Measurements from ENCODE around the gene GPRC5B.

Gene GPRC5B

DNA sequence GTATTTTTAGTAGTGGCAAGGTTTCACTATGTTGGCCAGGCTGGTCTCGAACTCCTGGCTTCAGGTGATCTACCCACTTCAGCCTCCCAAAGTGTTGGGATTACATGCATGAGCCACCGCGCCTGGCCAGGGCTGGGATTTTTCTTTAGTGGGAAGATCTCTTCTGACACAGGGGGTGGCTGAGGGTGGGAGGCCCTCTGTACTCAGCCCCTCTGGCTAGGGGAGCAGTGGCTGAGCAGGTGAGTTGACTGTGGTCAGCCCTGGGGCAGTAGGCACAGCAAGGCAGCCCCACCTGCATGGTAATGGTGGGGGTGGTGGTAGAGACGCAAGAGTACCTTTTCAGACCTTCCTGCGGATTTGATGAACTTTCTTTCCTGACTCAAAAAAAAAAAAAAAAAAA, 12.3 kb upstream of the GPRC5B start:
- no peak for DNase-seq

DNA sequence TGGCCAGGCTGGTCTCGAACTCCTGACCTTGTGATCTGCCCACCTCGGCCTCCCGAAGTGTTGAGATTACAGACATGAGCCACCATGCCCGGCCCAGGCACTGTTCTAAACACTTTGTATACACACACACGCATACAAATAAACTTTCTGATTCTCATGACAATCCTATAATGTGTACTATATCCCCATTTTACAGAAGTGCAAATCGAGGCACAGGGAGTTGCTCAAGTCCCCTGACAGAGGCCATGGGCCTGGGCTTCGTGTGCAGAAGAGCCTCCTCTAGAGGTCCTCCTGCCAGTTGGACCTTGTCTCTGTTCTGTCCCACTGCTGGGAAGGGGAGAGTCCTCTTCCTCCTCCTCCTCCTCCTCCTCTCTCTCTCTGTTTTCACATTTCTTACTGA, 9.9 kb upstream of the GPRC5B start:
- no peak for DNase-seq

DNA sequence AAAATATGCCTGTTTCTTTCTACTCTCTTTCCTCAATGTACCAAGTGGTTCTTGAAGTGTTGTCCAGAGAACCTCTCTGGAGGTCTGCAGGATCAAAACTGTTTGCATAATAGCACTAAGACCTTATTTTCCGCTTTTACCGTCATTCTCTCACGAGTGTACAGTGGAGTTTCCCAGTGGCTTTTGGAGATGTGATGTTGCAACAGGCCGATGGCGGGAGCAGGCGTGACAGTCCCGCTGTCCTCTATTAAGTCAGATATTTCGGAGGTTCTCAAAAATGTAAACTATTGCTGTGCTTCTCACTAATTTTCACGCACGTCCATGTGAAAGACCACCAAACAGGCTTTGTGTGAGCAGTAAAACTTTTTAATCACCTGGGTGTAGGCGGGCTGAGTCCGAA, 8.3 kb upstream of the GPRC5B start:
- DNase-seq: no peak

DNA sequence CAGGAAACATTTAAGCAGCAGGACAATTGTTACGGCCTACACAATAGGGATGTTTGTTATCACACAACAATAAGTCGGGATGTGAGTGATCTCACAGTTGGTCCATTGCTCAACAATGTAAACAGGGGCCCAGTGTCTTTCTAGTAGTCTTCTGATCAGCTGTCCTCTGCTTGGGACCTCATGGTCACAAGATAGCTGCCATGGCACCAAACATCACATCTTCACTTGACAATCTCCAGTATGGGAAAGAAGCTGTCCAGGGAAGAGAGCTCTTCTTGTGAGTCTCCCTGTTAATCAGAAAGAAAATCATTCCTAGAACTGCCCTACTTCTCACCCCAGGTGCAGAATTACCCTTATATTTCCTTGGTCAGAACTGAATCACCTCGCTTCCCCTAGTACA, 6.3 kb upstream of the GPRC5B start:
- no peak for DNase-seq

DNA sequence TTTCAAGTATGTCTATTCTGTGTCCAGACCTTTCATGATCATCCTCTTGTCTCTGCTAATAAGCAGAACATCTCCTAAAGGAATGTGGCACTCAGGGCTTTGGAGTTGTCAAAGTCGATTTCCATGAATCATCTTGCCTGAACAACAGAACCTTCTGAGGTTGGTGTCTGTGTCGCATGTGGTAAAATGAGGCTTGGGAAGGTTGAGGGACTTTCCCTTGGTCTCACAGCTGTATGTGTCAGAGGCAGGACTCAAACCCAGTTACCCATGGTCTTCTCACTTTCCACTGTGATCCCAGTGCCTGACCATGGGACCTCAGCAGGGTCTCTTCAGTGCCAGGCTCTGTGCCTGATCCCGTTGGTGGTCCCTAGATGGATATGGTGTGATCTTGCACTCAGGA, 4.2 kb upstream of the GPRC5B start:
- DNase-seq: no peak

DNA sequence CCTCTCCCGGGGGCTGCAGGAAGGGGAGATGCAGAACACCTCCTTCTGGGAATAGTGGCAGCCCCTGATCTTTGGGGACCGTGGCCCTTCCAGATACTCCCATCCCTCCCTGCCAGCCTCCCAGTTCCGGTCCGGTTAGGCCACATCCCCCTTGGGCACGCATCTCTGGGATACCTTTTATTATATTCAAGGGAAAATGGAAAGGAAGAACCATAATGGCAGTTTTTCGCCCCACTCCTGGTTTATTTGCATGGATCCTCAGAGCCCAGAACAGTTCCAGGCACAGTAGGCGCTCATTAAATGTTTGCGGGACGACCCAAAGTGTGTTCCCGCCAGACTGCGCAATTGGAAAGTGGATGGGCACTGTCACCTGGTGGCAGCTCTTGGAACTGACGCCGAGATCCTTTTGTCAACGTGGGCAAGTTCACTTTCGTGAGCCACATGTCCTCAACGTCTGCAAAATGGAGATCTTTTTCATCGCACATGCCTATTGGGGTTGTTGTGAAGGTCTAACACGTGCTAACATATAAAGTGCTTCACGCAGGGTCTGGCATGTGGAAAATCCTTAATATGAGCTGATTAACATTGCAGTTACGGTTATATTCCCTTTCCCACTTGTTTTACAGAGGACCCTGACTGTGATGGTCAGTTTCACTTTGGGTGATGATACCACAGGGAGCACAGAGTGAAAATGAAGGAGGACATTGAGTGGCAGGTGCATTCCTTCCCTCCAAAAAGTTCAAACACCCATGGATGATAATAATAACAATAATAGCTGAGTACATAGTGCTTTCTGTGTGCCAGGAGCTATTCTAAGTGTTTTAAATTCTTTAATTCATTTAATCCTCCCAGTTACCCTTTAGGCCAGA, 1.7 kb upstream of the GPRC5B start:
- DNase-seq: peak; percentile 85

DNA sequence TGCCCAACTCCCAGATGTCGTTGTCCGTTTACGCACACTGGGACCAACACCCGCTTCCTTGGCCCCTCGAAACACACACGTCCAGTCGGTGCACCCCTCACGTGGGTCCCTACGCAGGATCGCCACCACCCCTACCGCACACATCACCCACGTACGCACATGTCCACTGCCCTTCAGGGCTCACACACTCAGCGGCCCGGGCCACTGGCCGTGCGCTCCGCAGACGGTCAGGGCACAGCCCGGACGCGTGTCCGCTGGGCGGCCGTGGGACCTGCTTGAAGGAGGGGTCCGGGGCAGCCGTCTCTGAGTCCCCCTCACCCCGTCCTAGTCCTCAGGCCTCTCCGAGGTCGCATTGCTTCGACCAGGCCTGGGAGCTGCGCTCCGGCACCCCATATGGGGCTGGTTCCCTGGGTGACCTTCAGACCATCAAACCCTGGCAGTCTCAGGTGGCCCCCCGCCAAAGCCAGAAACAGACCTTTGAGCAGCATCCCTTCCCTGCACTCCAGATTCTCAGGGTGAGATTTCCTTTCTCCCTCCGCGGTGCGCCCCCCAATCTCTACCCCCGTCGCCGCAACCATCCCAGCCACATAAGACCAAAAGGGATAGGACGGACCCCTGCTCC, 914 bp upstream of the GPRC5B start:
- no peak for DNase-seq

DNA sequence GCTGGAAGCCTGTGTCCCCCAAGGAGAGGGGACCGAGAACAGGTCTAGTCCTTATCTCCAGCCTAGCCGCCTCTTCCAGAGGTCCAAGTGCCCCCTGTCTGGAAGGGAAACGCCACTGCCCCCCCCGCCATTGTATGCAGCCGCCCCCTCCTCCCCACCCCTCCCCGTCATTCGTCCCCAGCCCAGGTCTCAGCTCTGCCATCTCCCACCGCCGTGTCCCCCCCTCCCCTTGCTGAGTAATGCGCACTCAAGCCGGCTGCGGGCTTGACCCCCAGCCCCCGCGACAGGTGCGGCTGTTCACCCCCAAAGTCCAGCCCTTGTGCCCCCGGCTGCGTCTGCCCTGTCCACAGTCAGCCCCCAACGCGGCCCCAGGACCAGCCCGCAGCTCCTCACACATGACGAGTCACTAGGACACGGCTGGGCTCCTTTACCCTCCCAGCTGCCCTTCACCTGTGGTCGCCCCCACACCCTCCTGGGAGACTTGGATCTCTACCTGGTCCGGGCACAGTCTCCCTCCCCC, 622 bp downstream of the GPRC5B start:
- DNase-seq: no peak

DNA sequence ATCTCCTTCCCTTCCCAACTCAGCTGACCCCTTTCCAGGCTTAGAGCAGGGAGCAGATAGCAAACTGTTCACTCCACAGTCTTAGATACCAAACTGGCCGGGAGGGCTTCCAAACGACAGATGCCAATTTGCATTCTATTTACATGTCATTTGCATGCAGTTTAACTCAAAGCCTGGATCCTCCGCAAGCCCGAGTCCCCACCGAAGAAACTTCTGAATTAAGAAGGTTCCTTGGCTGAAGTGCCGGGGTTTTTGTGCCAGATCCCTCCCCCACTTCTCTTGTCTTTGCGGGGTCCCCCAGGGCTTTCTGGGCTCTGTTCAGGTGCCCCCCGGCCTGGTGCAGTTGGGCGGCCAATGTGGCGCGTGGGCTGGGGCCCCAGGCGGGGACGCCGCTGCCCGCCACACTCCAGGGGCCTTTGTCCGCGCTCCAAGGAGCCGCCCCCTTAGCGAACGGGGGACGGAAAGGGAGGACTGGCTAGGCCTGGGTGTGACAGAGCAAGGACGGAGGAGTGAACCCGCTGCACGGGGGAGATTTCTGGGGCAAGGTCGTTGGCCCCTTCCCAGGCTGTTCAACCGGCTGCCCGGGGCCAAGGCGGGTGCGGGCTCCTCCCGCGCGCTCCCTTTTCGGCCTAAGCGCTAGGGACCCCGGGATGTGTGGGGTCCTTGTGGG, 1.2 kb downstream of the GPRC5B start:
- peak; percentile 22 for DNase-seq

DNA sequence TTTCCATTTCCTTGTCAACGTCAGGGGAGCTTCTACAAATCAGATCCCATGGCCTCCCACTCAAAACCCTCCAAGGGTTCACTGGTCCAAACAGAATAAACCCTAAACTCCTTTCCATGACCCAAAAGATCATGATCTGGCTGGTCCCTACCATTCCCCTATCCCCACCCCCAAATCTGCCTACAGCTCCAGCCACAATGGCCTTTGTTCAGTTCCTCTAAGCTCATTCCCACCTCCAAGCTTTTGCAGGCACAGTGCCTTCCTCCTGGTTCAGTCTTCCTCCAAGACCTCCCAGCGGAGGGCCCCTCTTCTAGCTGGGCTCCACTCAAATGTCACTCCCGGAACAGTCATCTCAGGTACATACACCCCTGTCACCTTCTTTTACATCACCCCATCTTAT, 2.0 kb downstream of the GPRC5B start:
- no peak for DNase-seq

DNA sequence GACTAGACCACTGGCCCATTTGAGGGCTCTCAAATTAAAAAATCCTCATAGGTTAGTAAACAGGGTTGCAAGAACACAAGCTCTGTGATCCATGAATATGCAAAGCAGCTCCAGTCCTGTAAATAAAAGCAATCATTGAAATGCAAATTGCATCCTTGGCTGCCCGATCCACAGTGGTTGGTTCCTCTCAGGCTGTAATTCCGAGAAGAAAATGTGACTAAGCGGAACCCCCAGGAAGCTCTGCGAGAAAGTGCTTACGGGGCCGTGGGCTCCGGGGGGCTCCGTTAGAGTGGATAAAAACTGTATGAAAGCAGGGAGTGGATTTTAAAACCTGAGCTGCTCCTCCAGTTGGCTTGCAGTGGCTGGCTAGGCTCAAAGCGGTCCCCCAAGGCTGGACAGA, 2.5 kb downstream of the GPRC5B start:
- no peak for DNase-seq

DNA sequence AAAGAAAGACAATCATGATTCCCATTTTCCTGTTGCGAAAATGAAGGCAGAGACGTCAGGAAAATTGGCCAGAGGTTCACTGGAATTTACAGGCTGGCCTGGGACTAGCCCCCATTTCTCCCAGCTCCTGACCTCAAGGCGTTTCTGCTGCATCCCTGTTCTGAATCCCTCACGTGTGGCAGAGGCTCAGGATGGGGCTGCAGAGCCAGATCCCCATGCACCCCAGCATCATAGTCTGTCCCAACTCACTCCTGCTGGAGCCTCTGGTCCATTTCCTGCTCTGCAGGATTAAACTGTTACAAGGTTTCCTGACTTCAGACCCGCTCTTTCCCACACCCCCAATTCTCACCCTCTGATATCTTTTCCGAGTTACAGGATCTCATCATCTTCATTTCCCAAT, 2.9 kb downstream of the GPRC5B start:
- no peak for DNase-seq

DNA sequence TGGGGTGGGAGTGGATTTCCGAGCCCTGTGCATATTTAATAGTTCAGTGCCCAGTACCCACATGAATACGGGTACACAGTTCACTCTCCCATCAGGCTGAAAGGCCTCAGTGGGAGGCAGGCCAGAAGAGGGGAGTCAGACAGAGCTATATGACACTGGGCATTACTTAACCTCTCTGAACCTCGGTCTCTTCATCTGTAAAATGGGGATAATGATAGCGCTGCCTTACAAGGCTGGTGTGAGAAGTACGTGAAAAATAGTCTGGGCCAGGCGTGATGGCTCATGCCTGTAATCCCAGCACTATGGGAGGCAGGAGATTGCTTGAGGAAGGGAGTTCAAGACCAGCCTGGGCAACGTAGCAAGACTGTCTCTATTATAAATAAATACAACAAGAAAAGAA, 3.6 kb downstream of the GPRC5B start:
- no peak for DNase-seq

DNA sequence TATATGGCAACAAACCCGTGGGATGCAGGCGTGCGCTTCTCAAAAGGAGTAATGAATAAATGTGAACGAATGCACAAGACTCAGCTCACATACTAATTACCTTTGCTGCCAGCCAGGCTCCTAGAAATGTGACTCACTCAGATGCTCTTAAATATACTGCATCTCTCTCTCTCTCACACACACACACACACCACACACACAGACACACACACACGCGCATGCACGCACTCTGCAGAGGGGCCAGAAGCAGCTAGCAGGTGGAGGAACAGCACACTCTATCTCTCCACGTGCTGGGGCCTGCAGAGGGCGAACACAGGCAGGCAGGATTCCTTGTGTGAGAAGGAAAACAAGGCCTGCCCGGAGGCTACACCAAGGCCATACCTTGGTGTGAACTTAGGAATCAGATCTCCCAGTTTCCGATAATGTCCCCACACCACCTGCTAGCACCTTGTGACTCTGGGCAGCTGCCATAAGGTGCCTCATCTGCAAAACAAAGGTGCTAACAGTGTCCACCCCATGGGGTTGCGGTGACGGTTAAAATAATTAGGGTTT, 5.3 kb downstream of the GPRC5B start:
- DNase-seq: no peak

DNA sequence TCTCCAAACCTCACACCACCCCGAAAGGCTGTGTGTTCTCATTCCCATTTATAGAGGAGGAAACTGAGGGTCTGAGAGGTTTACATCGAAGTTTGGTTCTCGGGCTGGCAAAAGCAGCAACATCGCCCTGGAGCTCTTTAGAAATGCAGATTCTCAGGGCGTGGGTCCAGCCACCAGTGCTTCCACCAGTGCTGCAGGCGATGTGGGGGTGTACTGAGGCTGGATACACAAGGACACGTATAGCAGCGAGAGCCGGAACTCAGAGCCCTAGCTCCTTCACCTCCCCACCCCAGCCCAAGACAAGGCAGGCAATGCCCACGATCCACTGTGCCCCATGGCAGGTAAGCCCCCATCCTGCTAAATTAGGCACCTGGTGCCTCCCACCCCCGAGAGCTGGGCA, 5.9 kb downstream of the GPRC5B start:
- DNase-seq: no peak

DNA sequence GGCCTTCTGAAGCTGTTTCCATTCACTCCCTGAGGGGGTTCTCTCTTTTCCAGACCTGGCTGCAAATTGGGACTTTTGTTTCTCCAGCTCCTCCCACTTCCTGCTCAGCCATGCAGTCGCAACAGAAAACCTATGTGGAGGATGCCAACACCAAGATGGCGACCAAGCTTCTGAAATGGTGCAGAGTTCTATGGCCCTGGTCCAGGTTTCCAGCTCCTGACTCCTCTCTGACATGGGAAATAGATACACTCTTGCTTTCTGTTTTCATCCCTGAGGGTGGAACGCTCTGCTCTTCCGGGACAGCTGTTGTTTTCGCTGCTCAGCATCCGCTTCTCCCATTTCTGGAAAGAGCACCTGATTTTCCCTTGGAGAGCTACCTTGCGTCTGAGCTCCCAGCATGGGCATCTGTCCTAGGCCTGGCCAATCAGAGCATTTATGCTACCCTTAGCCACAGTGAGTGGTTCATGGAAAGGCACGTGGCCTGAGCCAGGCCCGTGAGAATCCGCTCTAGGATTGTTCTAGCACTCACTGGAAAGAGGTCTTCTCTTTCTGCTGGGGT, 8.1 kb downstream of the GPRC5B start:
- no peak for DNase-seq

DNA sequence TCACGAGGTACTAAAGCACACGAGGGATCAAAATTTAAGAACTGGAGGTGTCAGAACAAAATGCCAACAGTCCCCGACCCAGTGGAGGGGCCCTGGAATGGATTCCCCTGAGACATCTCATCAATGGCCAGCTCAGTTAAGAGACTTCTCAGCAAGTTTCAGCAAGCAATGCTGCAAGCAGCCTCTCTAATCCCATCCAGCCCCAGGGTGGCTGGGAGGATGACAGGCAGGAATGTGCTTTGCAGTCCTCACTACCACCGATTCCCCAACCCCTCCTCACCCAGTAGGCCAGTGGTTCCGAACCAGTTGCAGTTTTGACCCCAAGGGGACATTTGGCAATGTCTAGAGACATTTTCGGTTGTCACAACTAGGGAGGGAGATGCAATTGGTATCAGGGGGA, 8.7 kb downstream of the GPRC5B start:
- DNase-seq: no peak

DNA sequence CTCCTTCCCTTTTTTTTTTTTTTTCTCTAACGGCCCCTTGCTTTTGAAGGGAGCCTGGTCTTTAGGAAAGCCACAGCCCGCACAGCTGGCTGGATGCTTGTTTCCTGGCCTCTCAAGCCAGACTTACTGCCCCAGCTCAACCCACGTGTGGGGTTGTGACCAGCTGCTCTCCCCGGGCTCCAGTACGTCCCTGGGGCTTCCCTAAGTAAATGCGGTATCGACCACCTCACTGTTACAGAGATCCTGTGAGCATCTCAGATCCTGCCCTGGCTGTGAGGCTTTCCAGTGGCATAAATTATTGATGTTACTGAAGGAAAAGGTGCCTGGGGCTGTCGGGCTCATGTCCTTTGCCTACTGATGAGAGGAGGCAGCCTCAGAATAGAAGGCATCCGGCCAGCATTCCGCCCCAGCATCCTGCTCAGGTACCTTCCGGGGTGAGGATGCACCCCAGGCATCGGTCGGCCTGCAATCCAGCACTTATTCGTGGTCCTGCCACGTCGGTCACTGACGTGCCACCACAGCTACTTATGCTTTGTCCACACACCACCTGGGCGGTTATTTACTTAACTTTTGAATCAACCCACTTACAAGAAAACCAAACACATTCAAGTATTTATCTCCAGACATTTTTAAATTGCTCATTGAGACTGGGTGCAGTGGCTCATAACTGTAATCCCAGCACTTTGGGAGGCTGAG, 9.6 kb downstream of the GPRC5B start:
- no peak for DNase-seq

DNA sequence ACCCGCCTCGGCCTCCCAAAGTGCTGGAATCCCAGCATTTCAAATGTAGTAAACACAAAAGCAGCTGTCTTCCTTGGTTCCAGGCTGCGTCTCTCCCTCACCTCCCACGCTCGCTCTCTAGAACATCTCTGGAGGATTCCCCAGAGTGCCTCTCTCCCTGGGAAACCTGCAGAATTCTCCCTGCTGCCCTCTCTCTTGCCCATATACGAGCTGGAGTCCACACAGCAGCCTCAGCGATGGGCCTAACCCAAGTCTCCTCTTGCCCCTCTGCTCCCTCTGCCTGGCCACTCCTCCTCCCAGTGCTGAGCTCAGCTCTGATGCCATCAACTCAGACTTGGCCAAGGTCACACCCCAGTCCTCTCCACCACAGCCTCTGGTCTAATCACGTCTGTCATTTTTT, 10.6 kb downstream of the GPRC5B start:
- DNase-seq: no peak

DNA sequence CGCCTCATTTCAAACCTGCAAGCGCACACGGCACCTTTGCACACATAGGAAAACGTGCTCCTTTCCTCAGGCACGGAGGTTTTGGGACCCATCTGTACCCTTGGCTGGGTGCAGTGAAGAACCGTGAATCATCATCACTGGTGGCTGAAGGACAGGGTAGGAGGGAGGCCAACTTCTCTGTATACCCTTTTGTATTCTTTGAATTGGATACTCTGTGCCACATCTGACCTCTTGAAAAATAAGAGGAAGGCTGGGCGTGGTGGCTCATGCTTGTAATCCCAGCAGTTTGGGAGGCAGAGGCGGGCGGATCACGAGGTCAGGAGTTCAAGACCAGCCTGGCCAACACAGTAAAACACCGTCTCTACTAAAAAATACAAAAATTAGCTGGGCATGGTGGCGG, 11.7 kb downstream of the GPRC5B start:
- no peak for DNase-seq

DNA sequence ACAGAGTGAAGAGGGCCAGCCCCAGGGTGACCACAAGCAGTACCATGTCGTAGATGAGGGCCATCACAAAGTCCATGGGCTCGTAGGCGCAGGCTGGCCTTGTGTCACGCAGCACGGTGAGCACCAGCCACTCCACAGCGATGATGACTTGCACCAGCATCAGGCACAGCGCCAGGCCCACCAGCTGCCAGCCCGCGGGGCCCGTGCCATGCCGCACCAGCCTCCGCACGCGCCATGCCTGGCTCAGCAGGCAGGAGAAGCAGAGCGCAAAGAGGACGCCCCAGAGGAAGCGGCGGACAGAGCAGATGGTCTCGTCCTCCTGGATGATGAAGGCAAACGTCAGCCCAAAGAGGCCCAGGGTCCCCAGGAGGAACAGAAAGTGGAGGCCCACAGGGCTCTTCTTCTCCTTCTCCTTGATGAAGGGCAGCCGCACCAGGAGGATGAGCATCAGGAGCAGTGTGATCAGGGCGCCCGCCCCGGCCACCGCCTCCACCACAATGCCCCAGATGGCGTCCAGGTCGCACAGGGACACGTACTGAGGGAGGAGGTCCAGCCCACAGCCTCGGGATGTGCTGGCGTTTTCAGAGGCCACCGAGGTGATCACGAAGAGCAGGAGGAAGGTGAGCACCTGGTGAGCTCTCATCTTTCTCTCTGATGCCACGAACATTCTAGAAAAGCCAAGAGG, 12.3 kb downstream of the GPRC5B start:
- DNase-seq: no peak

DNA sequence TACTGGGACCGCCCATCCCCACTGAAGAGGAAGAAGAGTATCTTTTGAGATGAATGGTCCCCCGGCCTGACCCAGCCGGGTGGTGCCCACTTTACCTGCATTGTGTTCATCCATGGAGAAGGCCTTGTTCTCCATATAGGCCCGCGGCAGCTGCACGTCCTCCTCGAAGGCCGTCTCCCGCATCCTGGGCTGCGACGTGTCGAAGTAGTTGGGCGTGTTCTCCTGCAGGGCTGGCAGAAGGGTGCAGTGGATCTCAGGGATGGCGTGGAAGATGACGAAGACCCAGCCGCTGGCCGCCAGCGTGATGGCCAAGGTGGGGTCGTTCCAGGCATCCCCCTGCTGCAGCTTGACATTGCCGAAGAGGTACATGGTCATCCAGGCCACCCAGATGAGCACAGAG, 12.9 kb downstream of the GPRC5B start:
- DNase-seq: no peak
